CD4-positive, alpha-beta T cell treated with Interleukin-2 at 100 ng/mL for 4 hours (primary cell): ENCODE measurements around the gene SMIM43.
"Not testable (repeated sequence)": the region's sequence is repeated elsewhere in the genome, so short reads cannot be mapped to it uniquely, and the experiment has no call there.

Experiments
- DNase-seq: peaks from one replicate; pipeline ENCODE4 v3.0.0-alpha.2; 2020; ENCODE audit warnings: low spot score

The SMIM43 gene

DNA sequence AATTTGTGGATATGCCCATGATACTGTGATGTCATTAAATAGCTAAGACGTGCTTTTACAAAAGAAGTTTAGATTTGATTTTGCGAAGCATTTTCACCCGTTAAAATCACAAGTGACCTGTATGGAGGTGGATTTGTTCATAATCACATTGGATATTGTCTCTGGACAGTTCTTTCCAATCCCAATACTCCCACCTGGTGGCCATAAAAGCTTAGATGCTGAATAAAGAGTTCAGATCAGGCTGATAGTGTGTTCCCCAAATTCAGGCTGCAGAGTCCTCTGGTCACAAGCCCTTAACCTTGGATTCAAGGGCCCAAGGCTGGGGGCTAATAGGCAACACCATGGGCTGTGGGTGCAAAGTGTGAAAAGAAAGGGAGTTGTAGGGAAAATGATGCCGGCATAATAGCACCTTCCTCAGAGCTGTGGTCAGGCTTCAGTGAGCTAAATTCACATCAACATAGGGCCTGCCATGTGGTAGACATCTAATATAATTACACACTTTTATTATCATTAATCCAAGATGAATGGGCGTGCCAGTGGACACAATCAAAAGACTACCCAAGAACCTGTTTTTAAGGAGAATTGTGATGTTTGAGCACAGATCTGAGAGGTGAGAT lies 28.1 kb downstream of the SMIM43 start:
- DNase-seq, result peak; percentile 41

DNA sequence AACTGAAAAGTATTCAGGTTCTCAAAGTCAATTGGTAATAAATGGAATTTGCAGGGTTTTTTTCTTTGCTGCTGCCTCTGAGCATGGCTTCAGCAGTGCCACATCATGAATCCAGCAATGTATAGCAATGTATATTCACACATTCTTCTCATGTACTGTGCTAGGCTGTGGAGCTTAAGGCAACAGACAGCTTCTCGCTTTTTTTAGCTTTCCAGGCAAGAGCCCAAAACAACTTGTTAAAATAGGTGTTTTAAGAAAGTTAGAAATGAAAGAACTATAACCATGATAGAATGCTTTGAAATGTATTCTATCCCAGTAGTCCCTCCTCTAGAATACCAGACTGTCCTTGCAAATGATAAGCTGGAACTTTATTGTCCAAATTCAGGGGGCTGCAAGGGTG lies 30.4 kb downstream of the SMIM43 start:
- no peak for DNase-seq

DNA sequence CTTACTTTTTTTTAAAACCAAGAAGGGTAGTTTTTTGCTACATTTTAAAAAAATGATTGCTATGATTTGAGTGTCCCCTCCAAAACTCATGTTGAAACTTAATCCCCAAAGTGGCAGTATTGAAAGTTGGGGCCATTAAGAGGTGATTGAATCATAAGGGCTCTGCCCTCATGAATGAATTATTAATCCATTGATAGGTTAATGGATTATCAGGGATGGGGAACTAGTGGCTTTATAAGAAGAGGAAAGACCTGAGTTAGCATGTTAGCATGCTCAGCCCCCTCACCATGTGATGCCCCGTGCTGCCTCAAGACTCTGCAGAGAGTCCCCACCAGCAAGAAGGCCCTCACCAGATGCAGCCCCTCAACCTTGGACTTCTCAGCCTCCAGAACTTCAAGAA lies 31.0 kb downstream of the SMIM43 start:
- DNase-seq, result no peak

DNA sequence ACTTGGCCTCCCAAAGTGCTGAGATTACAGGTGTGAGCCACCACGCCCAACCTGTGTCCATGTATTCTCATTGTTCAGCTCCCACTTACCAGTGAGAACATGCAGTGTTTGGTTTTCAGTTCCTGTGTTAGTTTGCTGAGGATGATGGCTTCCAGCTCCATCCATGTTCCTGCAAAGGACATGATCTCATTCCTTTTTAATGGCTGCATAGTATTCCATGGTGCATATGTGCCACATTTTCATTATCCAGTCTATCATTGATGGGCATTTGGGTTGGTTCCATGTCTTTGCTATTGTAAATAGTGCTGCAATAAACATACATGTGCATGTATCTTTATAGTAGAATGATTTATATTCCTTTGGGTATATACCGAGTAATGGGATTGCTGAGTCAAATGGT lies 35.2 kb downstream of the SMIM43 start:
- DNase-seq, result not testable (repeated sequence)

DNA sequence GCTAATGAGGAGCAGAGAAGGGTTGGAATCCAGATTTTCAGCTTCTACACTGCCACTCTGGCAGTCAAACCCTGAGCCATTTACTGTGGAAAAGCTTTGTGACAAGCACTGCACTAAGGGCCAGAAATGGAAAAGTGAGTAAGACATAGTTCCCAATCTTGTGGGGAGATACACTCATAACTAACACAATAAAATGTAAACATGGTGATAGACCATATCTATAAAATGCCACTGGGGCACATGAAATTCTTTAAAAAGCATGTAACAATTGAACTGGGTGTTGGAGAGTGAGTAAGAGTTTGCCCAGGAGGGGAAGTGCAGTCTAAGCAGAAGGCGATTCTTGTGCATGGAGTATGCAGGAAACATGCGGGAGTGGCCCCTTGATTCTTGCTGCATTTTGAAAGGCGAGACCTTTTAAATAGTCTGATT lies 36.2 kb downstream of the SMIM43 start:
- DNase-seq, result no peak

DNA sequence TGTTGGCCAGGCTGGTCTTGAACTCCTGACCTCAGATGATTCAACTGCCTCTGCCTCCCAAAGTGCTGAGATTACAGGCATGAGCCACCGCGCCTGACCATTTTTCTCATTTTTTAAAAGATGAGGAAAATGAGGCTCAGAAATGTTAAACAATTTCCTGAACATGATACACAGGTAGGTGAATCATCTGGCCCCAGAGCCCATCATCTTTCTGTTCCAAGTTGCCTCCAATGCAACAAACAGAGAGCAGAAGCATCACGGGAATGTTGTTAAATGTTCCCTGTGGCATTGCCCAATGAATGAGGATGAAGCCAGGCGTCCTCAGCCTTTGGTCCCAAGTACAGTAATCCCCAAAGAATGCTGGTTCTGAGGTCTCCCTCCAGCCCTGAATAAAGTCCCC lies 36.9 kb downstream of the SMIM43 start:
- DNase-seq, result no peak

DNA sequence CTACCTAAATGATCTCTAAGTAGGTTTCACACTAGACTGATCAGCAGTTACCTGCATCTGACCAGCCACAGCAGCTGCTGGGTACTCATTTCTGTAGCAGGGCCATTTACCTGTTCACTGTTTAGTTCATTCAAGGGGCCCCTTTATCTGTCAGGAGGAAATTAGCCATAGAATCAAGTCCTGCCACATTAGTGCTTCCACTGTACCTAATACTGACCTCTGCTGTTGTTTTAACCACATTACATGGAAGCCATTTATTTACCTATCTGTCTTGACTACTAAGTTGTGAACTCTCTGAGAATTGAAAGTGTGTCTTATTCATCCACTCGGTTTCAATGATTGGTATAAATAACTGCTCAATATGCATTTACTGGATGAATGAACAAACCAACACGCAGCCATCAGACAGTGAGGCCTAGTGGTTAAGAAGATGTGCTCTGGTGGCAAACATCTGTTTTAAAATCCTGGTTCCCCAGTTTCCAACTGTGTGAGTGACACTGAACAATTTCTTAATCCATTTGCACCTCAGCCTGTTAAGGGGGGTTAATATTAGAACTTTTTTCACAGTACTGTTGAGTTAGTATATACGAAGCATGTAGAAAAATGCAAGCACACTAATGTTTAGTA lies 38.2 kb downstream of the SMIM43 start:
- DNase-seq, result peak; percentile 70

DNA sequence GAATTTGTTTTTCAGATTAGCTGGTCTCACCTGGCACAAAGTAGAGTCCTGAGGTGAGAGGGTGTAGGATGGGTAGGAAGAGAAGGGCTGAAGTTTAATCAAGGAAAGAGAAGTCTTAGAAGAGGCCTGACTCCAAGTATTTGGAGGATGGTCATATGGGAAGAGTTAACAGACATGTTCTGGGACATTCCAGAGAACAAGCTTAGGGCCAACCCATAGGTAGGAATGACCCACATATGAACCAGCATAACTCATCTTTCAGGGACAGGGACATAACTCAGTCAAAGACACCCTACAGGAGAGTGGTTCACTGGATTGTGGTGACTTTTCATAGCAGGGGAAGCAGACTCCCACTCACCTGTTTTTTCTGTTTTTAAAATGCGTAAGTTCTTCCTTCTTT lies 40.3 kb downstream of the SMIM43 start:
- DNase-seq, result no peak

DNA sequence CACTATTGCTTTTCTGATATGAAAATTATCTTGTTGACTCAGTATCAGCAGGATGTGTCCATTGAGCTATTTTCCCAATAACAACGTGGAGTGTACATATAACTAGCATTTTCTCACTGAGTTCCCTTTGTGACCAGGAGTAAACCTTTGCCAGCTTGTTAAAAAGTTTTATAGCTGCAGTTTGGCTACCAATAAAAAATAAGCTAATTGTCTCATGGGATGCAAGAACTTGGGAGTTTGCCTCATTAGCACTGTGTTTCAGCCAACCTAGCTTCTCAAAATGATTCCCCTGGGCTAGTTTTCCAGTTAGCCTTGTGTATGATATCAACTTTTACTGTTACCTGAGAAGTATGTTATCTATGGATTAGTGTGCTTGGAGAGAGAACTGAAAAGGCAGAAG lies 43.3 kb downstream of the SMIM43 start:
- DNase-seq, result no peak

DNA sequence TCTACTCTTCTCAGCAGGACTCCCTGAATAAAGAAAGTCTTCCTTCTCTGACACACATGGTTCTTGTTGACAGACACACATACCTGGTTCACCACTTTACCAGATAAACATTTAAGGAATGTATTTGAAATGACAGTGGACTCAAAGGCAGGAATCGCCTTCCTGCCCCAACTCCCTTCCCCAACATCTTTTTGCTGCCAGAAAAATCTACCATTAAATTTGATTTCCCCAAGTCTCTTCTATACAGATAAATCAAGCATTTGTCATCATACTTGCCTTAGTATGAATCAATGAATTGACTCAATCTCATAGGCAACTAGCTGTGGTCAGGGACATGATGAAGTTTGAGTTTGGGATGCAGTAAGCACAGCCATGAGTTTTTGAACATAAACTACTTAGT lies 44.9 kb downstream of the SMIM43 start:
- no peak for DNase-seq

DNA sequence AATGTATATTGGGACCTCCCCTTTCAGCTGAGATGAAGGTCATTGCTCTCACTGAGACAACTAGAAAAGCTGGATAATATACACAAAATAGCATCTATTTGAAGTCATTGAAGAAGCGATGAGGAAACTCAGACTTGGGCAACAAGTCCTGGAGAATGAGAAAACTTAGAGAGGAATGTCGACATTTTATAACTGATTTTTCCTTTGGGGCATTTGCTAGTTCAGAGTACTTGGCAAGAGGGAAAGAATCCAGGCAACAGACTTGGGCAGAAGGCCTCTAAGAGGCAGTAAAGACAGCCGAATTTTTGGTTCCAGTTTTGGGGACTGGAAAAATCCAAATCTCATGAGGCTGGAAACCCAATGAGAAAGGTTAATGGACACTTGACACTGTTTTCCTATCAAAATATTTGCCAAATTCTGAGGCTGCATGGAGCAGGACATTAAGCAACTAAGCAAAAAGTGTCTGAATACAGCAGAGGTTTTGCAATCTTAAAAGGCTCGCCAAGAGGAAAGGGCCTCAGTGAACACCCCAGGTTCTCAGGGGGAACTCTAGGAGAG lies 47.2 kb downstream of the SMIM43 start:
- no peak for DNase-seq

DNA sequence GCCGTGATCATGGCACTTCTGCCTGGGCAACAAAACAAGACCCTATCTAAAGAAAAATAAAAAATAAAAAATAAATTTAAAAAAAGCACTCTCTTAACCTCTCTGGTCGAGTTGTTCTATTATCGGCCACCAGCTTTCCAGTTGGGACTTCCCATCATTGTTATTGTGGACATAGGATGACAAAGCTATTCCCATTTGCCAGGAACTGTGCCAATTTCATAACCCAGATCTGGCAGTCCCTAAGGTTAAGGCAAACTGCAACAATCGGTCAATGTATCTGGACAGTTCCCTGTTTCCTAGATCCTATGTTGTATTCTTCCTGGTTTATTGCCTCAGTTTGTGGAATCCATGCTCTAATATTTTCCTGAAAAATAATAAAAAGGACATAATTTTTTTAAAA lies 50.4 kb downstream of the SMIM43 start:
- DNase-seq, result no peak

DNA sequence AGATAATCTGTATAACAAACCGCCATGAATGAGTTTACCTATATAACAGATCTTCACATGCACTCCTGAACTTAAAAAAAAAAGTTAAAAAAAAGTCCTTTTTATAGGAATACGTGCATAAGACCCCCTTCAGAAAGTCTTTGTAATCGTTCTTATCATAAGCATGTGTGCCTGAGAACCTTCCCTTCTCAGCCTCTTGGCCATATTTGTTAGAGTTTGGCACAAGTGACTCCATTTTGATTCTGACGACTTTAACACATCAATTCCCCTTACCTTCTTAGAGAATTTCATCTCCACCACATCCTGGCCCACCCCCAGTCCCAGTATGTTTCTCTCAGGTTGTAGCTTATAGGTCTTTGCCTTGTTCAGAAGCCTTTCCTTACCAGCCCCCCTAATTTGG lies 52.2 kb downstream of the SMIM43 start:
- no peak for DNase-seq

DNA sequence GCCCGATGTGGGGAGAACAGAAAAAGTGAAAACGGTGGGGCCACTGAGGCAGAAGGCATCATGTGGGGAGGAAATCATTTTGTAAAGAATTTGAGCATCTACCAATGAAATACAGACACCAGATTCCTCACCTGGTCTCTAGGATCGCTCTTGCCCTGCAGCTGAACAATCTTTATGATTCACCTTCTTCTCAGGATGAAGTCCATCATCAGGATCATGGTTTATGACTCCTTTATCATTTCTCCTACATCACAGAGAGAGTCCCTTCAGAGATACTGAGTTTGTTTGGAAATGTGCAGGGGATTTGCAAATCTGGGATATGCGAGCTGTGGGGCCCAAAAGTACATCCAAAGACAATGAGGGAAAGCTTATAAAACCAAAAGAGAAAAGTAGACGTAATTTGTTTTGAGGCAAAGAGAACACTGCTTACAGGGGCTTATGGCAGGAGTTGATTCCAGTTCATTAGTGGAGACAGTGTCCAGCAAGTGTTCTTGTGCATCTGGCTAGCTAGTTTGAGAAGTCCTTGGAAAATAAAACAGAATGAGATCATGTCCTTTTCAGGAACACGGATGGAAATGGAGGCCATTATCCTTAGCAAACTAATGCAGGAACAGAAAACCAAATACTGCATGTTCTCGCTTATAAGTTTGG lies 52.8 kb downstream of the SMIM43 start:
- no peak for DNase-seq

DNA sequence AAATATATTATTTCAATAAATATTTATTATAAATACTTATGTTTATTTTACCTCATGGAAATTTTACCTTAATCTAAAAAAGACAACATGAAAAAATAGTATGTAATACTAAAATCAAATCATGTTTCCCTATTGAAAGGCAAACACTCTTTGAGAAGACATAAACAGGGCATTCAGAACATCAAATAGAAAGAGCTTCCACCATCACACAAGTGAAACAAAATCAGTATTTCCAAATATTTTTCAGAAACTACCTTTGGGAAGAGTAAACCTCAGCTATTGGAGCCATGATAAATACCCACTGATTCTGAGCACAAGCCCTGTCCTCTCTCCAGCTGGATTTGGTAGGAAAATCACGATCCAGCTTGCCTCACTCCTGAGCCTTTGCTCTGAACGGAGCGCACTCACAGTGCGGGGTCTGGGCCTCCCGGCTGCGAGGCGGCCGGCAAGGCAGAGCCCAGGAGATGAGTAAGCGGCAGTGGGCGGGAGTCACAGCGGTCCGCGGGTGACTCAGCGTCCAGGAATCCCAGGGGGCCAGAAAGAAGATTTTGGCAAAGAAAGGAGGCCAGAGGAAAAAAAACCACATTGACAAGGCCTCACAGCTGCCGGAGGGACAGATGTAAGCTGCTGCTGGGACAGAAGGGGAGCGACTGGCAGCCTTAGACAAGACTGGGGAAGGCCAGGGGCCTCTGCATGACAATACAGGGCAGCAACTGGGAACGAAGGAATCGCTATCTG lies 53.5 kb downstream of the SMIM43 start:
- DNase-seq, result no peak

DNA sequence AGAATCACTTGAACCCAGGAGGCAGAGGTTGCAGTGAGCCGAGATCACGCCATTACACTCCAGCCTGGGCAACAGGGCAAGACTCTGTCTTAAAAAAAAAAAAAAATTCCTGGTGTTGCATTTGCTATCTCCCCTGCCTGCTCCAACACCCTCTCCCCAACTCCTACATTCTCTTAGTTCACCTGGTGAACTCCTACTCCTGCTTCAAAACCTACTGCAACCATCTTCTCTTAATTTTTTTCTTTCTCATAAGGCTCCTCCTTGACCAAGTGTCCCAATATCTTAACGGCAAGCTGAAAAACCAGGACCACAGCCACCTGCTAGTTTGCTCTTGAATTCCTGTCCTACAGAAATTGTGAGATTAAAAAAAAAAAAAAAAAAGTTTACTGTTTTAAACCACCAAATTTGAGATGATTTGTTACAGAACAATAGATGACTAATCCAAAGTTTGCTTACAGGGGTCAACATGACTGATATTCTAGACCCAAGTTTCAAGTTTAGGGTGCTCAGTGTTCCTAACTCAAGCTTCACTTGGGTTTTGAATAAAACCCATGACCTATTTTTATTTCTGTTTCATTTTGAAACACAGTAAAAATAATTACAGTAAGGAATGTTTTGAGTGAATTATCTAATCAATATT lies 55.1 kb downstream of the SMIM43 start:
- DNase-seq, result no peak
